HepG2 (cell line): Measurements from ENCODE around the gene SULT1E1. TPM values are rescaled to one million over a fixed set of nuclear protein-coding genes. Genes with fewer than 3 reads are reported as not detected.
A peak's percentile ranks its signal among the peaks of the same experiment; 100 is the strongest.

ENCODE experiments used
- AKNA ChIP-seq: sonication (generic); formaldehyde crosslinking; IDR thresholded peaks from 2 replicates; pipeline ENCODE4 v1.4.0; 2020; ENCODE audit warnings: missing genetic modification reagents, borderline replicate concordance
- E2F2 ChIP-seq: sonication (generic); formaldehyde crosslinking; IDR thresholded peaks from 2 replicates; pipeline ENCODE4 v1.4.0; 2020; ENCODE audit warnings: missing genetic modification reagents, borderline replicate concordance
- GFI1 ChIP-seq: sonication (generic); formaldehyde crosslinking; IDR thresholded peaks from 2 replicates; pipeline ENCODE4 v1.5.0; 2020; ENCODE audit warnings: missing genetic modification reagents, mild to moderate bottlenecking, borderline replicate concordance
- GPN1 ChIP-seq: sonication (generic); formaldehyde crosslinking; IDR thresholded peaks from 2 replicates; pipeline ENCODE4 v1.5.1; 2020; ENCODE audit warnings: missing genetic modification reagents, borderline replicate concordance
- KDM5A ChIP-seq: fragments of 200-600 bp; sonication (generic); IDR thresholded peaks from 2 replicates; pipeline ENCODE4 v1.7.0; 2018; ENCODE audit warnings: antibody characterized with exemption, mild to moderate bottlenecking, low read length, borderline replicate concordance
- LRRFIP1 ChIP-seq: sonication (generic); formaldehyde crosslinking; conservative IDR thresholded peaks from 2 replicates; pipeline ENCODE4 v1.4.0; 2020; ENCODE audit warnings: missing genetic modification reagents
- MYPOP ChIP-seq: sonication (generic); formaldehyde crosslinking; IDR thresholded peaks from 2 replicates; pipeline ENCODE4 v1.8.1; 2023; ENCODE audit warnings: mild to moderate bottlenecking, moderate library complexity, missing genetic modification reagents
- MZF1 ChIP-seq: sonication (generic); formaldehyde crosslinking; IDR thresholded peaks from 2 replicates; pipeline ENCODE4 v1.8.1; 2023; ENCODE audit warnings: mild to moderate bottlenecking, missing genetic modification reagents, borderline replicate concordance
- NAIF1 ChIP-seq: sonication (generic); formaldehyde crosslinking; IDR thresholded peaks from 2 replicates; pipeline ENCODE4 v1.5.0; 2020; ENCODE audit warnings: mild to moderate bottlenecking, missing genetic modification reagents, borderline replicate concordance
- NCOR1 ChIP-seq: fragments of 200-600 bp; sonication (generic); IDR thresholded peaks from 2 replicates; pipeline ENCODE4 v1.7.0; 2017; ENCODE audit warnings: antibody characterized with exemption, low read length, borderline replicate concordance
- NFATC3 ChIP-seq: sonication (generic); formaldehyde crosslinking; IDR thresholded peaks from 2 replicates; pipeline ENCODE4 v1.5.1; 2020; ENCODE audit warnings: mild to moderate bottlenecking, missing genetic modification reagents
- PTBP1 ChIP-seq: fragments of 200-400 bp; formaldehyde crosslinking; IDR thresholded peaks from 2 replicates; pipeline ENCODE4 v1.6.1; 2018; ENCODE audit warnings: low read length, low read depth; ENCODE audit not compliant: poor library complexity, severe bottlenecking
- RBAK ChIP-seq: sonication (generic); formaldehyde crosslinking; IDR thresholded peaks from 2 replicates; pipeline ENCODE4 v1.5.1; 2020; ENCODE audit warnings: mild to moderate bottlenecking, missing genetic modification reagents
- SMAD3 ChIP-seq: sonication (generic); formaldehyde crosslinking; IDR thresholded peaks from 2 replicates; pipeline ENCODE4 v1.4.0; 2020; ENCODE audit warnings: missing genetic modification reagents
- ZNF124 ChIP-seq: sonication (generic); formaldehyde crosslinking; IDR thresholded peaks from 2 replicates; pipeline ENCODE4 v1.4.0; 2020; ENCODE audit warnings: missing genetic modification reagents
- ZNF616 ChIP-seq: sonication (generic); formaldehyde crosslinking; IDR thresholded peaks from 2 replicates; pipeline ENCODE4 v1.5.0; 2020; ENCODE audit warnings: low read depth, mild to moderate bottlenecking, missing genetic modification reagents
- ZNF703 ChIP-seq: sonication (generic); formaldehyde crosslinking; IDR thresholded peaks from 2 replicates; pipeline ENCODE4 v1.5.1; 2020; ENCODE audit warnings: missing genetic modification reagents, mild to moderate bottlenecking, moderate library complexity, borderline replicate concordance
- polyA plus RNA-seq, 8 experiments: library from polyadenylated mRNA; depleted of rRNA in 3 of 8; stranded (reverse) in 7 of 8; unstranded in 1 of 8; fragments of >200 nt; fragmentation: Illumina TruSeq in 4 of 8; extraction: Trizol in 4 of 8; gene quantifications; 2 replicates each; pipeline versions ENCODE4 v1.2.1 to v1.2.3, GENCODE V29; 2011 to 2016; ENCODE audit warnings: low read depth in 4 of 8, missing spikeins in 1 of 8, mixed read lengths in 1 of 8; ENCODE audit not compliant: insufficient read depth in 1 of 8
- total RNA-seq, 5 experiments: library from RNA; depleted of rRNA; stranded (reverse); fragments of >200 nt; fragmentation: Illumina TruSeq; extraction: Trizol; gene quantifications; 2 replicates each; pipeline ENCODE4 v1.2.3, GENCODE V29; 2016; ENCODE audit warnings: low read depth in 1 of 5

The SULT1E1 gene
- total and polyA plus RNA-seq, 2 of the 13 experiments (the other 11 are each of a cell fraction or from before 2014, with no cell fraction given): 1.7 to 3.9 TPM

GRCh38 chr4:69823481-69824186, 36.3 kb downstream of the SULT1E1 start (continued):
- TF ChIP-seq PTBP1: no peak
- TF ChIP-seq RBAK (CRISPR knock-in tag): peak; percentile 52; the same call in 1 of the 2 replicates
- TF ChIP-seq NAIF1 (CRISPR knock-in tag): no peak
- TF ChIP-seq NFATC3 (CRISPR knock-in tag): no peak
- TF ChIP-seq SMAD3 (CRISPR knock-in tag): peak; percentile 73; the same call in 1 of the 2 replicates
- no peak for TF ChIP-seq AKNA (CRISPR knock-in tag)
- TF ChIP-seq ZNF124 (CRISPR knock-in tag): peak; percentile 63; the same call in 1 of the 2 replicates
- no peak for TF ChIP-seq ZNF616 (CRISPR knock-in tag)
- no peak for TF ChIP-seq LRRFIP1
- no peak for TF ChIP-seq GPN1 (CRISPR knock-in tag)
- TF ChIP-seq KDM5A: no peak
- TF ChIP-seq GFI1 (CRISPR knock-in tag): no peak
- TF ChIP-seq MZF1 (CRISPR knock-in tag): 0 out of 2 replicates have a peak, but pooled peaks have one; percentile 34
- TF ChIP-seq E2F2 (CRISPR knock-in tag): no peak
- TF ChIP-seq MYPOP (CRISPR knock-in tag): 0 out of 2 replicates have a peak, but pooled peaks have one; percentile 67
- no peak for TF ChIP-seq ZNF703
- TF ChIP-seq NCOR1: peak; percentile 87; the same call in 1 of the 2 replicates
